GM23338 (cell line): ENCODE measurements around the gene SLC7A10. TPM values are rescaled to one million over a fixed set of nuclear protein-coding genes. Genes with fewer than 3 reads are reported as not detected.

Experiments
- ATAC-seq: fragments of 200-7000 bp; cut with Tn5 transposase; 3 replicates; pipeline ENCODE4 v1.9.1; 2020
- DNase-seq: peaks from one replicate; pipeline ENCODE4 v3.0.0-alpha.2; 2015; ENCODE audit warnings: low spot score
- H2AFZ ChIP-seq: fragments of 200-600 bp; sonication (generic); 2 replicates; pipeline ENCODE4 v1.8.0; 2016; ENCODE audit warnings: antibody characterized with exemption, mild to moderate bottlenecking, moderate library complexity
- H3F3A ChIP-seq: fragments of 200-600 bp; sonication (generic); replicated peaks from 2 replicates; pipeline ENCODE4 v1.8.0; 2017; ENCODE audit warnings: antibody characterized with exemption, mixed run types, low read depth
- H3K27ac ChIP-seq: fragments of 200-600 bp; sonication (generic); 2 replicates; pipeline ENCODE4 v1.6.1; 2016; ENCODE audit warnings: low read depth
- H3K27me3 ChIP-seq: fragments of 200-600 bp; sonication (generic); 2 replicates; pipeline ENCODE4 v1.8.0; 2016; ENCODE audit warnings: mild to moderate bottlenecking, mixed run types, moderate library complexity; ENCODE audit not compliant: insufficient read depth
- H3K36me3 ChIP-seq: fragments of 200-600 bp; sonication (generic); 2 replicates; pipeline ENCODE4 v1.8.0; 2016; ENCODE audit warnings: mild to moderate bottlenecking; ENCODE audit not compliant: insufficient read depth
- H3K4me1 ChIP-seq: fragments of 200-600 bp; sonication (generic); 2 replicates; pipeline ENCODE4 v1.8.0; 2016; ENCODE audit warnings: mild to moderate bottlenecking, moderate library complexity; ENCODE audit not compliant: insufficient read depth
- H3K4me2 ChIP-seq: fragments of 200-600 bp; sonication (generic); 2 replicates; pipeline ENCODE4 v1.7.1; 2017; ENCODE audit warnings: mixed run types
- H3K4me3 ChIP-seq: fragments of 200-600 bp; sonication (generic); 2 replicates; pipeline ENCODE4 v1.6.1; 2016; ENCODE audit warnings: mixed run types
- H3K79me2 ChIP-seq: fragments of 200-600 bp; sonication (generic); replicated peaks from 2 replicates; pipeline ENCODE4 v1.8.0; 2017; ENCODE audit warnings: mild to moderate bottlenecking; ENCODE audit not compliant: insufficient read depth
- H3K9me2 ChIP-seq: fragments of 200-600 bp; sonication (generic); 2 replicates; pipeline ENCODE4 v1.8.0; 2017; ENCODE audit not compliant: insufficient read depth
- H4K20me1 ChIP-seq: fragments of 200-600 bp; sonication (generic); replicated peaks from 2 replicates; pipeline ENCODE4 v1.8.0; 2017; ENCODE audit warnings: mild to moderate bottlenecking; ENCODE audit not compliant: insufficient read depth
- H3K27ac Mint-ChIP-seq: 2 replicates; pipeline ENCODE4 v1.8.0; 2020; ENCODE audit warnings: inconsistent platforms, mild to moderate bottlenecking, moderate library complexity, mixed read lengths
- H3K27me3 Mint-ChIP-seq: 3 replicates; pipeline ENCODE4 v1.8.0; 2022; ENCODE audit warnings: low read depth, mild to moderate bottlenecking, moderate library complexity, mixed read lengths, inconsistent platforms; ENCODE audit not compliant: insufficient read depth, poor library complexity
- H3K36me3 Mint-ChIP-seq: 3 replicates; pipeline ENCODE4 v1.8.0; 2021; ENCODE audit warnings: low read depth, mild to moderate bottlenecking, inconsistent platforms, moderate library complexity, mixed read lengths
- H3K4me1 Mint-ChIP-seq: 3 replicates; pipeline ENCODE4 v1.8.0; 2020; ENCODE audit warnings: mild to moderate bottlenecking, inconsistent platforms, mixed read lengths
- H3K4me3 Mint-ChIP-seq: 3 replicates; pipeline ENCODE4 v1.8.0; 2021; ENCODE audit warnings: moderate library complexity, mild to moderate bottlenecking, inconsistent platforms, mixed read lengths
- H3K9me3 Mint-ChIP-seq: 3 replicates; pipeline ENCODE4 v1.8.0; 2020; ENCODE audit warnings: moderate library complexity, mild to moderate bottlenecking, inconsistent platforms, mixed read lengths
- CREB1 ChIP-seq: fragments of 250-450 bp; sonication (Bioruptor Pico); IDR thresholded peaks from 2 replicates; pipeline ENCODE4 v1.5.0; 2020; ENCODE audit warnings: low read depth, mild to moderate bottlenecking, moderate library complexity
- EZH2 ChIP-seq: fragments of 200-600 bp; sonication (generic); IDR thresholded peaks from one replicate; pipeline ENCODE4 v1.8.0; 2017; ENCODE audit warnings: antibody characterized with exemption, mild to moderate bottlenecking, low read depth; ENCODE audit not compliant: unreplicated experiment
- EZH2phosphoT487 ChIP-seq: fragments of 200-600 bp; sonication (generic); IDR thresholded peaks from one replicate; pipeline ENCODE4 v1.8.1; 2018; ENCODE audit warnings: antibody characterized with exemption; ENCODE audit not compliant: unreplicated experiment
- JUNB ChIP-seq: IDR thresholded peaks from one replicate; pipeline ENCODE4 v1.6.1; 2016; ENCODE audit warnings: antibody characterized with exemption; ENCODE audit not compliant: unreplicated experiment
- POLR2AphosphoS5 ChIP-seq: IDR thresholded peaks from 2 replicates; pipeline ENCODE4 v1.6.1; 2016; ENCODE audit warnings: antibody characterized with exemption, low read depth
- long read RNA-seq: library from polyadenylated mRNA; unstranded; transcript quantifications from one replicate; pipeline ENCODE4 v2.0.0, GENCODE V29; 2020; ENCODE audit not compliant: unreplicated experiment
- polyA plus RNA-seq: library from polyadenylated mRNA; unstranded; fragments of >200 nt; fragmentation: Nextera tagmentation; extraction: Ambion mirVana; gene quantifications from 2 replicates; pipeline ENCODE4 v1.2.1, GENCODE V29; 2016
- total RNA-seq: library from RNA; depleted of rRNA; stranded (reverse); fragments of >200 nt; shearing (Covaris generic); gene quantifications from 2 replicates; pipeline ENCODE4 v1.2.3, GENCODE V29; 2014; rRNA removed
- TF ChIP-seq, protein P1 (sequence below): IDR thresholded peaks from one replicate; pipeline ENCODE4 v1.6.1; 2018; ENCODE audit warnings: antibody characterized with exemption; ENCODE audit not compliant: unreplicated experiment
- TF ChIP-seq, protein P2 (sequence below), 2 experiments: fragments of 200-600 bp in 1 of 2; sonication (generic) in 1 of 2; conservative IDR thresholded peaks; 2 replicates each; pipeline versions ENCODE4 v1.5.1 to v1.6.1; 2016 to 2017; ENCODE audit warnings: antibody characterized with exemption in 2 of 2, low read depth in 2 of 2, mild to moderate bottlenecking in 2 of 2, moderate library complexity in 1 of 2
- TF ChIP-seq, protein P3 (sequence below): IDR thresholded peaks from 2 replicates; pipeline ENCODE4 v1.6.1; 2016; ENCODE audit warnings: antibody characterized with exemption

Gene SLC7A10
- 2.6 and 6.3 TPM in 2 replicates for total RNA-seq
- polyA plus RNA-seq: 2.5 and 3.3 TPM in 2 replicates
- long read RNA-seq, partial matches to known transcripts: 0 of 4 reads
- long read RNA-seq, other reads (novel, unspliced or antisense): 1 of 4 reads

DNA sequence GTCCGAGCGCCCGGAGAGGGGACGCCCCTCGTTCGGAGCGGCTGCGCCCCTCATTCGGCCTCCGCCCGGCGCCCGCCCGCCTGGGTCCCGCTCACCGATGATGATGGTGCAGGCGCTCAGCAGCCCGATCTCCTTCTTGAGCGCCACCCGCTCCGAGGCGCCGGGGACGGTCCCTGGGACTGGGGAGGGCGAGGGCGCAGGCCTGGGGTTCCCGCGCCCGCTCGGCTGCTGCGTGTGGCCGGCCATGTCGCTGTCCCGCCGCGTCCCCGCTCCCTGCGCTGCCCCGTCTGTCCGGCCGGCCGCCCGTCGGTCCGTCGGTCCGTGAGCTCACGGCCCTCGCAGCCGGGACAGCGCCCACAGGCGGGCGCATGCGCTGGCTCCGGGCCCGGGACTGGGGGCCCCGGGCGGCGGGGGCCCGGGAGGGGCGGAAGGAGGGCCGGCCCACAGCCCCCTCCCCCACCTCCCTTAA, at the start of gene SLC7A10:
TSS of gene SLC7A10 (minus strand) at position 393 of the 469 bp plus-strand sequence. CDS start at position 246, 147 bp downstream.
- Histone ChIP-seq H3K27me3 (peaks cover 42% of the 10 kb centered on the region), H3K4me2 (peak within 1 kb of the TSS; percentile 84), H2AFZ (peak within 1 kb of the TSS; percentile 93), H3K9me2 (no peaks in the 10 kb centered on the region), H3K4me3 (peak within 1 kb of the TSS; percentile 66), H3K79me2 (no peaks in the 10 kb centered on the region), H3K4me1 (0 out of 2 replicates have a peak, but pooled peaks cover 4% of the 10 kb centered on the region), H3F3A (peaks cover 4% of the 10 kb centered on the region; the same call in 1 of the 2 replicates), H4K20me1 (no peaks in the 10 kb centered on the region), H3K36me3 (no peaks in the 10 kb centered on the region), H3K27ac (no peak within 1 kb of the TSS)
- Mint-ChIP-seq H3K36me3 (peaks cover 16% of the 10 kb centered on the region), H3K4me1 (peaks cover 9% of the 10 kb centered on the region), H3K27me3 (peaks cover 44% of the 10 kb centered on the region), H3K4me3 (peak within 1 kb of the TSS; percentile 75), H3K27ac (no peak within 1 kb of the TSS), H3K9me3 (peaks cover 27% of the 10 kb centered on the region)
- TF ChIP-seq, protein P1, sequence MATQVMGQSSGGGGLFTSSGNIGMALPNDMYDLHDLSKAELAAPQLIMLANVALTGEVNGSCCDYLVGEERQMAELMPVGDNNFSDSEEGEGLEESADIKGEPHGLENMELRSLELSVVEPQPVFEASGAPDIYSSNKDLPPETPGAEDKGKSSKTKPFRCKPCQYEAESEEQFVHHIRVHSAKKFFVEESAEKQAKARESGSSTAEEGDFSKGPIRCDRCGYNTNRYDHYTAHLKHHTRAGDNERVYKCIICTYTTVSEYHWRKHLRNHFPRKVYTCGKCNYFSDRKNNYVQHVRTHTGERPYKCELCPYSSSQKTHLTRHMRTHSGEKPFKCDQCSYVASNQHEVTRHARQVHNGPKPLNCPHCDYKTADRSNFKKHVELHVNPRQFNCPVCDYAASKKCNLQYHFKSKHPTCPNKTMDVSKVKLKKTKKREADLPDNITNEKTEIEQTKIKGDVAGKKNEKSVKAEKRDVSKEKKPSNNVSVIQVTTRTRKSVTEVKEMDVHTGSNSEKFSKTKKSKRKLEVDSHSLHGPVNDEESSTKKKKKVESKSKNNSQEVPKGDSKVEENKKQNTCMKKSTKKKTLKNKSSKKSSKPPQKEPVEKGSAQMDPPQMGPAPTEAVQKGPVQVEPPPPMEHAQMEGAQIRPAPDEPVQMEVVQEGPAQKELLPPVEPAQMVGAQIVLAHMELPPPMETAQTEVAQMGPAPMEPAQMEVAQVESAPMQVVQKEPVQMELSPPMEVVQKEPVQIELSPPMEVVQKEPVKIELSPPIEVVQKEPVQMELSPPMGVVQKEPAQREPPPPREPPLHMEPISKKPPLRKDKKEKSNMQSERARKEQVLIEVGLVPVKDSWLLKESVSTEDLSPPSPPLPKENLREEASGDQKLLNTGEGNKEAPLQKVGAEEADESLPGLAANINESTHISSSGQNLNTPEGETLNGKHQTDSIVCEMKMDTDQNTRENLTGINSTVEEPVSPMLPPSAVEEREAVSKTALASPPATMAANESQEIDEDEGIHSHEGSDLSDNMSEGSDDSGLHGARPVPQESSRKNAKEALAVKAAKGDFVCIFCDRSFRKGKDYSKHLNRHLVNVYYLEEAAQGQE: no peak
- TF ChIP-seq, protein P2, sequence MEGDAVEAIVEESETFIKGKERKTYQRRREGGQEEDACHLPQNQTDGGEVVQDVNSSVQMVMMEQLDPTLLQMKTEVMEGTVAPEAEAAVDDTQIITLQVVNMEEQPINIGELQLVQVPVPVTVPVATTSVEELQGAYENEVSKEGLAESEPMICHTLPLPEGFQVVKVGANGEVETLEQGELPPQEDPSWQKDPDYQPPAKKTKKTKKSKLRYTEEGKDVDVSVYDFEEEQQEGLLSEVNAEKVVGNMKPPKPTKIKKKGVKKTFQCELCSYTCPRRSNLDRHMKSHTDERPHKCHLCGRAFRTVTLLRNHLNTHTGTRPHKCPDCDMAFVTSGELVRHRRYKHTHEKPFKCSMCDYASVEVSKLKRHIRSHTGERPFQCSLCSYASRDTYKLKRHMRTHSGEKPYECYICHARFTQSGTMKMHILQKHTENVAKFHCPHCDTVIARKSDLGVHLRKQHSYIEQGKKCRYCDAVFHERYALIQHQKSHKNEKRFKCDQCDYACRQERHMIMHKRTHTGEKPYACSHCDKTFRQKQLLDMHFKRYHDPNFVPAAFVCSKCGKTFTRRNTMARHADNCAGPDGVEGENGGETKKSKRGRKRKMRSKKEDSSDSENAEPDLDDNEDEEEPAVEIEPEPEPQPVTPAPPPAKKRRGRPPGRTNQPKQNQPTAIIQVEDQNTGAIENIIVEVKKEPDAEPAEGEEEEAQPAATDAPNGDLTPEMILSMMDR (conservative IDR thresholded peaks at IDR 0.05; ENCODE audit: low read depth in 2 of 2): peak in 1 of 2 experiments; percentile 28; a peak in 1 of 4 replicates
- ATAC-seq (peak; percentile 20), DNase-seq (peak; percentile 55)

DNA sequence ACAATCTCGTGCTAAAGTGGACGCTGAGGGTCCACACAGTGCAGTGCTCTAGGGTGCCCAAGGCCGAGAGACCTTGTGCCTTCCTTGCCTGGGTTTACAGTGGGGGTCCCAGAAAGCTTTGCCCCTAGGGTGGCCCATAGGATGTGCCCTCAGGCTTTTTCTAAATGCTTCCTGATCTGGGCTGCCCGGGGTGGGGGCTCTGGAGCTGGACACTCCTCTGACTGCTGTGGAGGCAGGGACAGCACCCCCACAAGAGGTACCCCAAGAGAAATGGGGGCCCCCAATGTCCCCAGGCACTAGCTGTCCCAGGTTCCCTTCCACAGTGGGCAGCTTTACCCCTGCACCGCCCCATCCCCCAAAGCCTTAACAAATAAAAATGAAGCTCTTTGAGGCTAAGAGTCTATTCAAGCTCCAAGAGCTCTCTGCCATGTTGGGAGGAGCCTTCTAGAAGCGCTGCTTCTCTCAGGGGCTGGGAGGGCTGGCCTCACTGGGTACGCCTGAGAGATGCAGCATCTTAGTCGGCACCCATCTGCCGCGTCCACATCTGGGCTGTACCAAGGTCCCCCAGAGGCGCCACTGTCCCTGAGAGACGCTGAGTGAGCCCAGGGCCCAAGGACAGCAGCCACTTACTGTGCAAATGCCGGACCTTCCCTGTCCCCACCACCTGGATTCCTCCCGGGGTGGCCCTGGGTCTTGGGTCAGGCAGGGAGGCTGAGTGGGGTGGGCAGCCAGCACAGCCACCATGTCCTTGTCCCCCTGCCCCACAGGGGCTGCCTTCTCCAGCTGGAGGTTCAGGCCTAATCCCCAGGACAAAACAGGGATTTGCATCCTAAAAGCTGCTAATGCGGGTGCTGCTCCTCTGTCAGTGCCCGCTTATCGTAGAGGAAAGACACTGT, 49.3 kb upstream of the SLC7A10 start:
- no peaks in the 10 kb centered on the region for H3K9me2 ChIP-seq
- Mint-ChIP-seq H3K4me1 (peaks cover 16% of the 10 kb centered on the region), H3K36me3 (no peaks in the 10 kb centered on the region), H3K4me3 (no peak overlapping the region), H3K27ac (no peak overlapping the region), H3K9me3 (no peaks in the 10 kb centered on the region), H3K27me3 (peaks cover 9% of the 10 kb centered on the region)
- ATAC-seq: peak; percentile 38
- DNase-seq: no peak
- no peak overlapping the region for H3K4me2 ChIP-seq
- H3K4me3 ChIP-seq: no peak overlapping the region
- H3K79me2 ChIP-seq: no peaks in the 10 kb centered on the region
- no peak overlapping the region for H3K27ac ChIP-seq
- no peaks in the 10 kb centered on the region for H3K4me1 ChIP-seq
- no peaks in the 10 kb centered on the region for H3K27me3 ChIP-seq
- H3F3A ChIP-seq: no peaks in the 10 kb centered on the region
- no peaks in the 10 kb centered on the region for H4K20me1 ChIP-seq
- no peaks in the 10 kb centered on the region for H3K36me3 ChIP-seq
- H2AFZ ChIP-seq: no peak overlapping the region
- TF ChIP-seq EZH2: no peak
- no peak for TF ChIP-seq EZH2phosphoT487
- no peak for TF ChIP-seq JUNB
- TF ChIP-seq, protein P3, sequence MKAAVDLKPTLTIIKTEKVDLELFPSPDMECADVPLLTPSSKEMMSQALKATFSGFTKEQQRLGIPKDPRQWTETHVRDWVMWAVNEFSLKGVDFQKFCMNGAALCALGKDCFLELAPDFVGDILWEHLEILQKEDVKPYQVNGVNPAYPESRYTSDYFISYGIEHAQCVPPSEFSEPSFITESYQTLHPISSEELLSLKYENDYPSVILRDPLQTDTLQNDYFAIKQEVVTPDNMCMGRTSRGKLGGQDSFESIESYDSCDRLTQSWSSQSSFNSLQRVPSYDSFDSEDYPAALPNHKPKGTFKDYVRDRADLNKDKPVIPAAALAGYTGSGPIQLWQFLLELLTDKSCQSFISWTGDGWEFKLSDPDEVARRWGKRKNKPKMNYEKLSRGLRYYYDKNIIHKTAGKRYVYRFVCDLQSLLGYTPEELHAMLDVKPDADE: no peak
- no peak for TF ChIP-seq POLR2AphosphoS5
- TF ChIP-seq CREB1 (CRISPR knock-in tag): no peak
- TF ChIP-seq, protein P2 (conservative IDR thresholded peaks at IDR 0.05; ENCODE audit: low read depth in 2 of 2): no peak
- TF ChIP-seq, protein P1: no peak
